HepG2 (cell line): Measurements from ENCODE around the gene COL26A1. TPM values are rescaled to one million over a fixed set of nuclear protein-coding genes. Genes with fewer than 3 reads are reported as not detected.

ENCODE experiments used
- DMAP1 ChIP-seq: IDR thresholded peaks from 2 replicates; pipeline ENCODE4 v1.6.1; 2016
- FOXK2 ChIP-seq: fragments of 450-650 bp; IDR thresholded peaks from 2 replicates; pipeline ENCODE4 v1.6.1; 2016
- KMT2A ChIP-seq: sonication (generic); formaldehyde crosslinking; IDR thresholded peaks from 2 replicates; pipeline ENCODE4 v1.4.0; 2020; ENCODE audit warnings: missing genetic modification reagents
- MIER2 ChIP-seq: IDR thresholded peaks from 2 replicates; pipeline ENCODE4 v1.6.1; 2016; ENCODE audit warnings: missing biosample characterization, missing genetic modification reagents
- NR2C2 ChIP-seq: sonication (generic); formaldehyde crosslinking; IDR thresholded peaks from 2 replicates; pipeline ENCODE4 v1.4.0; 2020; ENCODE audit warnings: missing genetic modification reagents, mild to moderate bottlenecking, moderate library complexity, borderline replicate concordance
- ZNF33B ChIP-seq: sonication (generic); formaldehyde crosslinking; IDR thresholded peaks from 2 replicates; pipeline ENCODE4 v1.5.1; 2020; ENCODE audit warnings: mild to moderate bottlenecking, missing genetic modification reagents
- polyA plus RNA-seq, 8 experiments: library from polyadenylated mRNA; depleted of rRNA in 3 of 8; stranded (reverse) in 7 of 8; unstranded in 1 of 8; fragments of >200 nt; fragmentation: Illumina TruSeq in 4 of 8; extraction: Trizol in 4 of 8; gene quantifications; 2 replicates each; pipeline versions ENCODE4 v1.2.1 to v1.2.3, GENCODE V29; 2011 to 2016; ENCODE audit warnings: low read depth in 4 of 8, missing spikeins in 1 of 8, mixed read lengths in 1 of 8; ENCODE audit not compliant: insufficient read depth in 1 of 8
- total RNA-seq, 5 experiments: library from RNA; depleted of rRNA; stranded (reverse); fragments of >200 nt; fragmentation: Illumina TruSeq; extraction: Trizol; gene quantifications; 2 replicates each; pipeline ENCODE4 v1.2.3, GENCODE V29; 2016; ENCODE audit warnings: low read depth in 1 of 5
- TF ChIP-seq, protein P1 (sequence below): IDR thresholded peaks from 2 replicates; pipeline ENCODE4 v1.6.1; 2016; ENCODE audit warnings: low read depth, missing genetic modification reagents, missing compliant biosample characterization
- TF ChIP-seq, protein P2 (sequence below): sonication (generic); formaldehyde crosslinking; conservative IDR thresholded peaks from 2 replicates; pipeline ENCODE4 v1.5.0; 2020; ENCODE audit warnings: missing genetic modification reagents

COL26A1 gene
- total and polyA plus RNA-seq, 2 of the 13 experiments (the other 11 are each of a cell fraction or from before 2014, with no cell fraction given): 7.8 to 9.2 TPM

DNA sequence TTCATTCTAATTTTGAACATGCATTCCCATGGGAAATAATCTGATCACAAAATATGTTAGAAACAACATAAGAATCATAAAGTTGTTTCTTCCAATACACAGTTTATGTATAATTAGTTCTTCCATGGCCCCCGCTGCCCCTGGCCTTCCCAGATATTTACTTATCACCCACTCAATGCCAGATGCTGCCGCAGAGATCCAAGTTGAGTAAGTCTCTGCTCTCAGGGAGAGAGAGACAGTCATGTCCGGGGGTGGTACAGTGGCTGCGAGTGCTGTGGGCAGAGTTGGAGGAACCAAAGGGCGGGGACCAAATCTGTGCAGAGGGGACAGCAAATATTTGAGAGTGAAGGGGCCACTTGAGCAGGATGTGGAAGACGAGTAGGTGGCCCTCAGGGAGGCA is 37.1 kb downstream of the COL26A1 start (continued):
- TF ChIP-seq KMT2A (CRISPR knock-in tag) (no peak), ZNF33B (CRISPR knock-in tag) (no peak), MIER2 (no peak), DMAP1 (CRISPR knock-in tag) (no peak), FOXK2 (no peak), NR2C2 (CRISPR knock-in tag) (no peak)
- TF ChIP-seq, protein P1, sequence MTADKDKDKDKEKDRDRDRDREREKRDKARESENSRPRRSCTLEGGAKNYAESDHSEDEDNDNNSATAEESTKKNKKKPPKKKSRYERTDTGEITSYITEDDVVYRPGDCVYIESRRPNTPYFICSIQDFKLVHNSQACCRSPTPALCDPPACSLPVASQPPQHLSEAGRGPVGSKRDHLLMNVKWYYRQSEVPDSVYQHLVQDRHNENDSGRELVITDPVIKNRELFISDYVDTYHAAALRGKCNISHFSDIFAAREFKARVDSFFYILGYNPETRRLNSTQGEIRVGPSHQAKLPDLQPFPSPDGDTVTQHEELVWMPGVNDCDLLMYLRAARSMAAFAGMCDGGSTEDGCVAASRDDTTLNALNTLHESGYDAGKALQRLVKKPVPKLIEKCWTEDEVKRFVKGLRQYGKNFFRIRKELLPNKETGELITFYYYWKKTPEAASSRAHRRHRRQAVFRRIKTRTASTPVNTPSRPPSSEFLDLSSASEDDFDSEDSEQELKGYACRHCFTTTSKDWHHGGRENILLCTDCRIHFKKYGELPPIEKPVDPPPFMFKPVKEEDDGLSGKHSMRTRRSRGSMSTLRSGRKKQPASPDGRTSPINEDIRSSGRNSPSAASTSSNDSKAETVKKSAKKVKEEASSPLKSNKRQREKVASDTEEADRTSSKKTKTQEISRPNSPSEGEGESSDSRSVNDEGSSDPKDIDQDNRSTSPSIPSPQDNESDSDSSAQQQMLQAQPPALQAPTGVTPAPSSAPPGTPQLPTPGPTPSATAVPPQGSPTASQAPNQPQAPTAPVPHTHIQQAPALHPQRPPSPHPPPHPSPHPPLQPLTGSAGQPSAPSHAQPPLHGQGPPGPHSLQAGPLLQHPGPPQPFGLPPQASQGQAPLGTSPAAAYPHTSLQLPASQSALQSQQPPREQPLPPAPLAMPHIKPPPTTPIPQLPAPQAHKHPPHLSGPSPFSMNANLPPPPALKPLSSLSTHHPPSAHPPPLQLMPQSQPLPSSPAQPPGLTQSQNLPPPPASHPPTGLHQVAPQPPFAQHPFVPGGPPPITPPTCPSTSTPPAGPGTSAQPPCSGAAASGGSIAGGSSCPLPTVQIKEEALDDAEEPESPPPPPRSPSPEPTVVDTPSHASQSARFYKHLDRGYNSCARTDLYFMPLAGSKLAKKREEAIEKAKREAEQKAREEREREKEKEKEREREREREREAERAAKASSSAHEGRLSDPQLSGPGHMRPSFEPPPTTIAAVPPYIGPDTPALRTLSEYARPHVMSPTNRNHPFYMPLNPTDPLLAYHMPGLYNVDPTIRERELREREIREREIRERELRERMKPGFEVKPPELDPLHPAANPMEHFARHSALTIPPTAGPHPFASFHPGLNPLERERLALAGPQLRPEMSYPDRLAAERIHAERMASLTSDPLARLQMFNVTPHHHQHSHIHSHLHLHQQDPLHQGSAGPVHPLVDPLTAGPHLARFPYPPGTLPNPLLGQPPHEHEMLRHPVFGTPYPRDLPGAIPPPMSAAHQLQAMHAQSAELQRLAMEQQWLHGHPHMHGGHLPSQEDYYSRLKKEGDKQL: no peak
- TF ChIP-seq, protein P2, sequence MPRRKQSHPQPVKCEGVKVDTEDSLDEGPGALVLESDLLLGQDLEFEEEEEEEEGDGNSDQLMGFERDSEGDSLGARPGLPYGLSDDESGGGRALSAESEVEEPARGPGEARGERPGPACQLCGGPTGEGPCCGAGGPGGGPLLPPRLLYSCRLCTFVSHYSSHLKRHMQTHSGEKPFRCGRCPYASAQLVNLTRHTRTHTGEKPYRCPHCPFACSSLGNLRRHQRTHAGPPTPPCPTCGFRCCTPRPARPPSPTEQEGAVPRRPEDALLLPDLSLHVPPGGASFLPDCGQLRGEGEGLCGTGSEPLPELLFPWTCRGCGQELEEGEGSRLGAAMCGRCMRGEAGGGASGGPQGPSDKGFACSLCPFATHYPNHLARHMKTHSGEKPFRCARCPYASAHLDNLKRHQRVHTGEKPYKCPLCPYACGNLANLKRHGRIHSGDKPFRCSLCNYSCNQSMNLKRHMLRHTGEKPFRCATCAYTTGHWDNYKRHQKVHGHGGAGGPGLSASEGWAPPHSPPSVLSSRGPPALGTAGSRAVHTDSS (CRISPR knock-in tag): no peak
- TF ChIP-seq, all 625 proteins: peak for 0
